ENCODE data around the gene CEACAM19. TPM values are rescaled to one million over a fixed set of nuclear protein-coding genes. Genes with fewer than 3 reads are reported as not detected.
A peak's percentile ranks its signal among the peaks of the same experiment; 100 is the strongest.

Gene CEACAM19
- total and polyA plus RNA-seq, 2 of the 13 experiments (the other 11 are each of a cell fraction or from before 2014, with no cell fraction given), result 1.3 to 4.0 TPM

- TF ChIP-seq NCOA2 (CRISPR knock-in tag; IDR thresholded peaks at IDR 0.05), result no peak
- TF ChIP-seq, protein P1, sequence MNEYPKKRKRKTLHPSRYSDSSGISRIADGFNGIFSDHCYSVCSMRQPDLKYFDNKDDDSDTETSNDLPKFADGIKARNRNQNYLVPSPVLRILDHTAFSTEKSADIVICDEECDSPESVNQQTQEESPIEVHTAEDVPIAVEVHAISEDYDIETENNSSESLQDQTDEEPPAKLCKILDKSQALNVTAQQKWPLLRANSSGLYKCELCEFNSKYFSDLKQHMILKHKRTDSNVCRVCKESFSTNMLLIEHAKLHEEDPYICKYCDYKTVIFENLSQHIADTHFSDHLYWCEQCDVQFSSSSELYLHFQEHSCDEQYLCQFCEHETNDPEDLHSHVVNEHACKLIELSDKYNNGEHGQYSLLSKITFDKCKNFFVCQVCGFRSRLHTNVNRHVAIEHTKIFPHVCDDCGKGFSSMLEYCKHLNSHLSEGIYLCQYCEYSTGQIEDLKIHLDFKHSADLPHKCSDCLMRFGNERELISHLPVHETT (CRISPR knock-in tag; conservative IDR thresholded peaks at IDR 0.05), result no peak
- no peak for TF ChIP-seq ZNF354B (CRISPR knock-in tag; IDR thresholded peaks at IDR 0.05)
- TF ChIP-seq ZNF704 (CRISPR knock-in tag; IDR thresholded peaks at IDR 0.05; ENCODE audit: borderline replicate concordance), result no peak
- TF ChIP-seq NKX3-1 (CRISPR knock-in tag; IDR thresholded peaks at IDR 0.05), result no peak
- TF ChIP-seq, protein P2, sequence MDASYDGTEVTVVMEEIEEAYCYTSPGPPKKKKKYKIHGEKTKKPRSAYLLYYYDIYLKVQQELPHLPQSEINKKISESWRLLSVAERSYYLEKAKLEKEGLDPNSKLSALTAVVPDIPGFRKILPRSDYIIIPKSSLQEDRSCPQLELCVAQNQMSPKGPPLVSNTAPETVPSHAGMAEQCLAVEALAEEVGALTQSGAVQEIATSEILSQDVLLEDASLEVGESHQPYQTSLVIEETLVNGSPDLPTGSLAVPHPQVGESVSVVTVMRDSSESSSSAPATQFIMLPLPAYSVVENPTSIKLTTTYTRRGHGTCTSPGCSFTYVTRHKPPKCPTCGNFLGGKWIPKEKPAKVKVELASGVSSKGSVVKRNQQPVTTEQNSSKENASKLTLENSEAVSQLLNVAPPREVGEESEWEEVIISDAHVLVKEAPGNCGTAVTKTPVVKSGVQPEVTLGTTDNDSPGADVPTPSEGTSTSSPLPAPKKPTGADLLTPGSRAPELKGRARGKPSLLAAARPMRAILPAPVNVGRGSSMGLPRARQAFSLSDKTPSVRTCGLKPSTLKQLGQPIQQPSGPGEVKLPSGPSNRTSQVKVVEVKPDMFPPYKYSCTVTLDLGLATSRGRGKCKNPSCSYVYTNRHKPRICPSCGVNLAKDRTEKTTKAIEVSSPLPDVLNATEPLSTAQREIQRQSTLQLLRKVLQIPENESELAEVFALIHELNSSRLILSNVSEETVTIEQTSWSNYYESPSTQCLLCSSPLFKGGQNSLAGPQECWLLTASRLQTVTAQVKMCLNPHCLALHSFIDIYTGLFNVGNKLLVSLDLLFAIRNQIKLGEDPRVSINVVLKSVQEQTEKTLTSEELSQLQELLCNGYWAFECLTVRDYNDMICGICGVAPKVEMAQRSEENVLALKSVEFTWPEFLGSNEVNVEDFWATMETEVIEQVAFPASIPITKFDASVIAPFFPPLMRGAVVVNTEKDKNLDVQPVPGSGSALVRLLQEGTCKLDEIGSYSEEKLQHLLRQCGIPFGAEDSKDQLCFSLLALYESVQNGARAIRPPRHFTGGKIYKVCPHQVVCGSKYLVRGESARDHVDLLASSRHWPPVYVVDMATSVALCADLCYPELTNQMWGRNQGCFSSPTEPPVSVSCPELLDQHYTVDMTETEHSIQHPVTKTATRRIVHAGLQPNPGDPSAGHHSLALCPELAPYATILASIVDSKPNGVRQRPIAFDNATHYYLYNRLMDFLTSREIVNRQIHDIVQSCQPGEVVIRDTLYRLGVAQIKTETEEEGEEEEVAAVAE (CRISPR knock-in tag; IDR thresholded peaks at IDR 0.05; ENCODE audit: borderline replicate concordance), result no peak
- TF ChIP-seq SETDB1 (CRISPR knock-in tag; IDR thresholded peaks at IDR 0.05; ENCODE audit: borderline replicate concordance), result no peak
- TF ChIP-seq ZNF563 (CRISPR knock-in tag; IDR thresholded peaks at IDR 0.05), result no peak
- 0 out of 2 replicates have a peak, but pooled peaks have one; percentile 13 for TF ChIP-seq ZBTB20 (CRISPR knock-in tag; IDR thresholded peaks at IDR 0.05; ENCODE audit: borderline replicate concordance, low read depth)
- no peak for TF ChIP-seq ZNF12 (CRISPR knock-in tag; IDR thresholded peaks at IDR 0.05)
- peak; percentile 27; the same call in 1 of the 2 replicates for TF ChIP-seq FOXP4 (CRISPR knock-in tag; IDR thresholded peaks at IDR 0.05)
- TF ChIP-seq, protein P3, sequence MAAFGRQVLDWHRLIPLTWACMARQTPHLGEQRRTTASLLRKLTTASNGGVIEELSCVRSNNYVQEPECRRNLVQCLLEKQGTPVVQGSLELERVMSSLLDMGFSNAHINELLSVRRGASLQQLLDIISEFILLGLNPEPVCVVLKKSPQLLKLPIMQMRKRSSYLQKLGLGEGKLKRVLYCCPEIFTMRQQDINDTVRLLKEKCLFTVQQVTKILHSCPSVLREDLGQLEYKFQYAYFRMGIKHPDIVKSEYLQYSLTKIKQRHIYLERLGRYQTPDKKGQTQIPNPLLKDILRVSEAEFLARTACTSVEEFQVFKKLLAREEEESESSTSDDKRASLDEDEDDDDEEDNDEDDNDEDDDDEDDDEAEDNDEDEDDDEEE (CRISPR knock-in tag; IDR thresholded peaks at IDR 0.05), result no peak
- TF ChIP-seq TMF1 (CRISPR knock-in tag; IDR thresholded peaks at IDR 0.05; ENCODE audit: low read depth), result no peak
- TF ChIP-seq ATF7-NPFF (CRISPR knock-in tag; IDR thresholded peaks at IDR 0.05; ENCODE audit: low read depth), result no peak
- TF ChIP-seq ZNF292 (CRISPR knock-in tag; IDR thresholded peaks at IDR 0.05; ENCODE audit: borderline replicate concordance, low read depth), result no peak
- TF ChIP-seq SNAPC5 (CRISPR knock-in tag; IDR thresholded peaks at IDR 0.05; ENCODE audit: borderline replicate concordance), result no peak
- no peak for TF ChIP-seq MTF1 (CRISPR knock-in tag; IDR thresholded peaks at IDR 0.05)
- TF ChIP-seq GATAD1 (CRISPR knock-in tag; IDR thresholded peaks at IDR 0.05), result no peak
Observed at GRCh38 chr19:44722131-44723121, 51.1 kb downstream of the CEACAM19 start (continued).
